SU-DHL-6 (cell line): ENCODE data around the gene TSSC4.

Experiments used
- H2AFZ ChIP-seq: fragments of 200-600 bp; sonication (generic); 2 replicates; pipeline ENCODE4 v1.6.1; 2014; ENCODE audit warnings: low read depth, mild to moderate bottlenecking, moderate library complexity, mixed read lengths, antibody characterized with exemption, low read length; ENCODE audit not compliant: severe bottlenecking
- H3F3A ChIP-seq: fragments of 200-600 bp; shearing (Covaris generic); 2 replicates; pipeline ENCODE4 v1.6.0; 2016; ENCODE audit warnings: antibody characterized with exemption, mild to moderate bottlenecking; ENCODE audit not compliant: insufficient read depth
- H3K27ac ChIP-seq: fragments of 200-600 bp; sonication (generic); 2 replicates; pipeline ENCODE4 v1.5.1; 2016; ENCODE audit warnings: low read depth, mild to moderate bottlenecking, low read length, moderate library complexity, mixed read lengths
- H3K27me3 ChIP-seq: fragments of 200-600 bp; sonication (generic), shearing (Covaris generic); 2 replicates; pipeline ENCODE4 v1.6.0; 2014; ENCODE audit warnings: mild to moderate bottlenecking, low read length
- H3K36me3 ChIP-seq: fragments of 200-600 bp; sonication (generic); 2 replicates; pipeline ENCODE4 v1.6.1; 2014; ENCODE audit warnings: mild to moderate bottlenecking, low read length, mixed read lengths
- H3K4me2 ChIP-seq: fragments of 300-600, 200-600 bp; shearing (Covaris generic), sonication (generic); 2 replicates; pipeline ENCODE4 v1.6.0; 2014; ENCODE audit warnings: low read length, low read depth, mild to moderate bottlenecking; ENCODE audit not compliant: poor library complexity, severe bottlenecking
- H3K4me3 ChIP-seq: fragments of 200-600 bp; sonication (generic); 2 replicates; pipeline ENCODE4 v1.5.1; 2014; ENCODE audit warnings: antibody characterized with exemption, low read length, mild to moderate bottlenecking, mixed read lengths; ENCODE audit not compliant: insufficient read depth, poor library complexity, severe bottlenecking
- H3K79me2 ChIP-seq: fragments of 200-600 bp; sonication (generic); 2 replicates; pipeline ENCODE4 v1.6.1; 2014; ENCODE audit warnings: mild to moderate bottlenecking, low read length, moderate library complexity; ENCODE audit not compliant: insufficient read depth
- H3K9ac ChIP-seq: fragments of 200-600 bp; sonication (generic); 2 replicates; pipeline ENCODE4 v1.7.0; 2014; ENCODE audit warnings: mild to moderate bottlenecking, low read length
- H3K9me2 ChIP-seq: fragments of 200-600 bp; sonication (generic); replicated peaks from 2 replicates; pipeline ENCODE4 v1.6.1; 2014; ENCODE audit warnings: low read length; ENCODE audit not compliant: insufficient read depth
- H3K9me3 ChIP-seq: fragments of 200-600 bp; sonication (generic); 2 replicates; pipeline ENCODE4 v1.6.1; 2014; ENCODE audit warnings: low read length, mixed read lengths; ENCODE audit not compliant: insufficient read depth
- H4K20me1 ChIP-seq: fragments of 200-600 bp; sonication (generic); 2 replicates; pipeline ENCODE4 v1.6.1; 2014; ENCODE audit warnings: low read depth, mild to moderate bottlenecking, antibody characterized with exemption, low read length, moderate library complexity, mixed read lengths
- CTCF ChIP-seq: fragments of 200-600 bp; sonication (generic); IDR thresholded peaks from one replicate; pipeline ENCODE4 v1.5.1; 2017; ENCODE audit warnings: antibody characterized with exemption, mild to moderate bottlenecking, low read length, moderate library complexity; ENCODE audit not compliant: insufficient read depth, poor library complexity, severe bottlenecking
- EZH2phosphoT487 ChIP-seq: fragments of 200-600 bp; sonication (generic), shearing (Covaris generic); conservative IDR thresholded peaks from 2 replicates; pipeline ENCODE4 v1.6.1; 2018; ENCODE audit warnings: mild to moderate bottlenecking, antibody characterized with exemption, low read length, moderate library complexity, mixed read lengths

The TSSC4 gene

GRCh38 chr11:2446590-2447252, 46.2 kb downstream of the TSSC4 start:
- H3K4me3 ChIP-seq = peak overlapping the region; percentile 21
- TF ChIP-seq EZH2phosphoT487 = no peak
- TF ChIP-seq CTCF = no peak
- H4K20me1 ChIP-seq = no peaks in the 10 kb centered on the region
- H3K79me2 ChIP-seq = no peaks in the 10 kb centered on the region
- H3K4me2 ChIP-seq = peak overlapping the region; percentile 48
- no peaks in the 10 kb centered on the region for H3K9me2 ChIP-seq
- H3F3A ChIP-seq = 0 out of 2 replicates have a peak, but pooled peaks cover 3% of the 10 kb centered on the region
- H3K27me3 ChIP-seq = no peaks in the 10 kb centered on the region
- no peaks in the 10 kb centered on the region for H3K9me3 ChIP-seq
- H3K27ac ChIP-seq = peak overlapping the region; percentile 30
- peak overlapping the region; percentile 57 for H2AFZ ChIP-seq
- peak overlapping the region; percentile 39 for H3K9ac ChIP-seq
- no peaks in the 10 kb centered on the region for H3K36me3 ChIP-seq

GRCh38 chr11:2447253-2447950, 46.9 kb downstream of the TSSC4 start:
- Histone ChIP-seq H4K20me1 (no peaks in the 10 kb centered on the region), H3K36me3 (no peaks in the 10 kb centered on the region), H3F3A (no peaks in the 10 kb centered on the region), H3K9me3 (no peaks in the 10 kb centered on the region), H3K27ac (peak overlapping the region; percentile 30; the same call in 1 of the 2 replicates), H3K9ac (peak overlapping the region; percentile 39), H2AFZ (peak overlapping the region; percentile 57), H3K4me2 (peak overlapping the region; percentile 48), H3K79me2 (no peaks in the 10 kb centered on the region), H3K27me3 (no peaks in the 10 kb centered on the region), H3K9me2 (no peaks in the 10 kb centered on the region), H3K4me3 (peak overlapping the region; percentile 21)
- TF ChIP-seq CTCF (no peak), EZH2phosphoT487 (no peak)

GRCh38 chr11:2447951-2448650, 47.6 kb downstream of the TSSC4 start:
- Histone ChIP-seq H3K27me3 (no peaks in the 10 kb centered on the region), H3K4me3 (no peak overlapping the region), H3K9me2 (no peaks in the 10 kb centered on the region)

More at GRCh38 chr11:2447951-2448650, 47.6 kb downstream of the TSSC4 start:
- Histone ChIP-seq H3K27ac (no peak overlapping the region), H3K36me3 (no peaks in the 10 kb centered on the region), H3K79me2 (no peaks in the 10 kb centered on the region), H3K4me2 (no peak overlapping the region), H3K9ac (no peak overlapping the region), H4K20me1 (no peaks in the 10 kb centered on the region), H3F3A (no peaks in the 10 kb centered on the region), H2AFZ (no peak overlapping the region), H3K9me3 (no peaks in the 10 kb centered on the region)
- no peak for TF ChIP-seq EZH2phosphoT487
- TF ChIP-seq CTCF = no peak
